ENCODE results near the gene FAN1. TPM values are rescaled to one million over a fixed set of nuclear protein-coding genes. Genes with fewer than 3 reads are reported as not detected.

The FAN1 gene
- total RNA-seq, 1 donor from 2014 or later: 35.3 TPM

DNA sequence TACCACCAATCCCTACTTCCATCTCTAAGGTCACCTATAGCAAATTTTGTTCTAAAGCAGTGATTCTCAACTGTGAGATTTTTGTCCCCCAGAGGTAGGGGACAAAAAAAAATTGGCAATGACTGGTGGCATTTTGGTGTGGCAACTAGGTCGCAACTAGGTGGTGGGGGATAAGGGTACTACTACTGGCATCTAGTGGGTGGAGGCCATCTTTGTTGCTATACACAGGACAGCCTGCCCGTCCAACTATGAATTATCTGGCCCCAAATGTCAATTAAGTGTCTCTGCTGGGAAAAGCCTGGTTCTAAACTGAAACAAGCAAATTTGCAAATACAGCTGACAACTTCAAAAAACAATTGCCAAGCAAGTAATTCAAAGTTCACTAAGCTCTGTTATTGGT lies 86.3 kb downstream of the FAN1 start:
- H3F3A ChIP-seq (ENCODE audit: low read depth): peaks cover 25% of the 10 kb centered on the region
- no peak overlapping the region for H3K9ac ChIP-seq

DNA sequence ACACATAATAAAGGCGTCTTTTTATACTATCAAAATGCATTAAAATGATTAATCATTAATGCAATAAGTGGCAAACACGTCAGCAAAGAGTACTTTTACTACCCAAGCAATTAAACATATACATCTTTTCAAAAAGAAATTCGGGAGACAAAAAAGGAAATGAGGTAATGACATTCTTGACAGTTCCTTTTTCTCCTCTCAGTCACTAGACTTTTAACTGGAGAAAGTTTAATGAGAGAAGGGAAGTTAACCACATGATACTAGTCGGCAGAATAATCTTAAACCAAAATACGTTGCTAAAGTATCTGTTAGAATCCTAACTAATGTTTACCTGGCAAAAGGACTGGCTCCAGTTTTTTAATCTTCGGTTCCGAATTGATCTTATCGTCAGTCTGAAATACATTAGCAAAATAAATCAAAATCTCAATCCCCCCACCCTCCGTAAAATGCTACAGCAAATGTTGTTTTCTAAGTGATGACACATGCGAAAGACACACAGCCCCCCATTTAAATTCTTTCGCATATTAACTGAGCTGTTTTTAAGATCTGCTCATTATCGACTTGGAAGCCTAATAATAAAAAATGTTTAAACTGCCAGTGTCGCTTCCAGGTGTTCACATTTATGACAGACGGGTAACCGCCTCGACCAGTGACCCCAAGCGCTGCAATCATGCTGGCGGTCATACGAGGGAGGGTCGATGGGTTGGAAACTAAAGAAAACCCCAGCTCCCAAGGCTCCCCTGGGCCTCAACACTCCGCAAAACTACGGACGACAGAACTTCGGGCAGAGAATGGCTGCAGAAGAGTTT lies 86.9 kb downstream of the FAN1 start:
- Mint-ChIP-seq H3K4me1 (peaks cover 13% of the 10 kb centered on the region), H3K9me3 (no peaks in the 10 kb centered on the region), H3K27ac (peak overlapping the region; percentile 90), H3K4me3 (peak overlapping the region; percentile 98), H3K27me3 (ENCODE audit: insufficient read depth, low read depth) (no peaks in the 10 kb centered on the region), H3K36me3 (peaks cover 3% of the 10 kb centered on the region)
- H3K27me3 ChIP-seq: peaks cover 4% of the 10 kb centered on the region
- TF ChIP-seq EZH2 (IDR thresholded peaks at IDR 0.05): no peak
- TF ChIP-seq EZH2phosphoT487 (IDR thresholded peaks at IDR 0.05): no peak
- TF ChIP-seq, protein P1, sequence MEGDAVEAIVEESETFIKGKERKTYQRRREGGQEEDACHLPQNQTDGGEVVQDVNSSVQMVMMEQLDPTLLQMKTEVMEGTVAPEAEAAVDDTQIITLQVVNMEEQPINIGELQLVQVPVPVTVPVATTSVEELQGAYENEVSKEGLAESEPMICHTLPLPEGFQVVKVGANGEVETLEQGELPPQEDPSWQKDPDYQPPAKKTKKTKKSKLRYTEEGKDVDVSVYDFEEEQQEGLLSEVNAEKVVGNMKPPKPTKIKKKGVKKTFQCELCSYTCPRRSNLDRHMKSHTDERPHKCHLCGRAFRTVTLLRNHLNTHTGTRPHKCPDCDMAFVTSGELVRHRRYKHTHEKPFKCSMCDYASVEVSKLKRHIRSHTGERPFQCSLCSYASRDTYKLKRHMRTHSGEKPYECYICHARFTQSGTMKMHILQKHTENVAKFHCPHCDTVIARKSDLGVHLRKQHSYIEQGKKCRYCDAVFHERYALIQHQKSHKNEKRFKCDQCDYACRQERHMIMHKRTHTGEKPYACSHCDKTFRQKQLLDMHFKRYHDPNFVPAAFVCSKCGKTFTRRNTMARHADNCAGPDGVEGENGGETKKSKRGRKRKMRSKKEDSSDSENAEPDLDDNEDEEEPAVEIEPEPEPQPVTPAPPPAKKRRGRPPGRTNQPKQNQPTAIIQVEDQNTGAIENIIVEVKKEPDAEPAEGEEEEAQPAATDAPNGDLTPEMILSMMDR (IDR thresholded peaks at IDR 0.05): no peak
- peak overlapping the region; percentile 65 for H3K27ac ChIP-seq
- no peaks in the 10 kb centered on the region for H3K36me3 ChIP-seq
- peak overlapping the region; percentile 79 for H3K4me2 ChIP-seq
- peaks cover 10% of the 10 kb centered on the region for H3K79me2 ChIP-seq (ENCODE audit: low read depth)
- no peaks in the 10 kb centered on the region for H4K20me1 ChIP-seq (ENCODE audit: low read depth)
- H3K4me1 ChIP-seq: peaks cover 10% of the 10 kb centered on the region
- H2AFZ ChIP-seq (replicated peaks): peak overlapping the region; percentile 90
- peak overlapping the region; percentile 67 for H3K9ac ChIP-seq
- H3K9me3 ChIP-seq (ENCODE audit: low read depth): no peaks in the 10 kb centered on the region
- peaks cover 25% of the 10 kb centered on the region for H3F3A ChIP-seq (ENCODE audit: low read depth)
- no peak for DNase-seq (ENCODE audit: low spot score)
- peak overlapping the region; percentile 97 for H3K4me3 ChIP-seq

More for the DNA sequence above, 86.3 kb downstream of the FAN1 start:
- H3K27ac Mint-ChIP-seq: no peak overlapping the region
- peaks cover 14% of the 10 kb centered on the region for H3K4me1 Mint-ChIP-seq
- peaks cover 10% of the 10 kb centered on the region for H3K4me1 ChIP-seq
- peak overlapping the region; percentile 98 for H3K4me3 Mint-ChIP-seq
- TF ChIP-seq, protein P1 (IDR thresholded peaks at IDR 0.05): no peak
- no peak for TF ChIP-seq EZH2phosphoT487 (IDR thresholded peaks at IDR 0.05)
- no peak for TF ChIP-seq EZH2 (IDR thresholded peaks at IDR 0.05)
- H3K4me2 ChIP-seq: peak overlapping the region; percentile 79
- no peaks in the 10 kb centered on the region for H3K9me3 ChIP-seq (ENCODE audit: low read depth)
- peaks cover 5% of the 10 kb centered on the region for H4K20me1 ChIP-seq (ENCODE audit: low read depth)
- no peaks in the 10 kb centered on the region for H3K27me3 Mint-ChIP-seq (ENCODE audit: insufficient read depth, low read depth)
- DNase-seq (ENCODE audit: low spot score): no peak
- H3K4me3 ChIP-seq: peak overlapping the region; percentile 97
- peaks cover 3% of the 10 kb centered on the region for H3K36me3 Mint-ChIP-seq
- H3K79me2 ChIP-seq (ENCODE audit: low read depth): peaks cover 10% of the 10 kb centered on the region
- no peak overlapping the region for H3K27ac ChIP-seq
- peaks cover 4% of the 10 kb centered on the region for H3K27me3 ChIP-seq
- no peak overlapping the region for H2AFZ ChIP-seq (replicated peaks)
- H3K36me3 ChIP-seq: no peaks in the 10 kb centered on the region
- no peaks in the 10 kb centered on the region for H3K9me3 Mint-ChIP-seq

DNA sequence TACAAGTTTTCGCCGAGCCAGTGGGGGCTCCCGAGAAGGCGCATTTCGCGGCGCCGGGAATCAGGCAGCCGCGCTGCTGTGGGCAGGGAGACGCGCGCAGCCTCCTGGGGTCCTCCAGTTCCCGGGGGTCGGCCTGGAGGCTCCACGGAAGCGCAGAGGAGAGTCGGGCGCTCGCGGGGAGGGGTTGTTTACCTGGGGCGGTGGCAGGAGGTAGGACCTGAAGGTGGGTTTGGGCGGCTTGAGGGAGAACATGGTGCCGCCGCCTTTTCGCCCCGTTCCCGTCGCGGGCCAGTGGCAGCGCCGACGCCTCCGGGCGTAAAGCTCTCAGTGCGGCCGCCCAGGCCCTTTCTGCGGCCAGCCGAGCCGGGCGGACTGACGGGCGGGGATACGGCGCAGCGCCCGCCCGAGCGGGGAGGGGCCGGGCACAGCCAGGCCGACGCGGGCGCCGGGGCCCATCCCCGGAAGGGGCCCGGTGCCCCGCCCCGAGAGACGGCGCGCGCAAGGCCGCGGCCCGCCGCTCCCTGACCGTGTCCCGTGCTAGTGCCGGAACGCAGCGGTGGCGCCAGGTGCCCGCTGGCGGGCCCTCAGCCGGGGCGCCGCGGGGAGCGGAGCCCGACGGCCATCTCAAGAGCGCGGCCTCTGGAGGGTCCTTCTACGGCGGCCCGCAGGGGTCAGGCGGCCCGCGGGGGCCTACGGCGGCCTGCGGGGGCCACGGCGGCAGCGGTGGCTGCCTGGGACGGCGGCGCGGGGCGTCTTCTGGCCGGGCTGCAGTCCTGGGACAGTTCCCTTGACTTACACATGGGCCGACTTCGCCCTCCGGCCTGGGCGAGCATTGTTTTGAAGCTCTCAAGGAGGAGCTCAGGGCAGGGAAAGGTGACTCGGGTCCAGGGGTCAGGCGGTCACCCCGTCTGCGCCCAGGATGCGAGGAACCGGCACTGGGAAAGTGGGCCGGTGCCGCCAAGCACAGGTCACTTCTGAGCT lies 87.8 kb downstream of the FAN1 start, which contains the start of gene MTMR10:
MTMR10 (minus strand) TSS at position 374 of the 981 bp plus-strand sequence; CDS start at position 252, 122 bp downstream.
- TF ChIP-seq, protein P1 (IDR thresholded peaks at IDR 0.05): peak; percentile 6
- no peak for TF ChIP-seq EZH2phosphoT487 (IDR thresholded peaks at IDR 0.05)
- Histone ChIP-seq H4K20me1 (ENCODE audit: low read depth) (no peaks in the 10 kb centered on the region), H3K9ac (peak within 1 kb of the TSS; percentile 67), H3K4me2 (peak within 1 kb of the TSS; percentile 79), H3F3A (ENCODE audit: low read depth) (peaks cover 25% of the 10 kb centered on the region), H3K4me1 (peaks cover 10% of the 10 kb centered on the region), H3K36me3 (no peaks in the 10 kb centered on the region), H3K4me3 (peak within 1 kb of the TSS; percentile 97), H2AFZ (replicated peaks) (peak within 1 kb of the TSS; percentile 90), H3K27ac (peak within 1 kb of the TSS; percentile 65), H3K9me3 (ENCODE audit: low read depth) (no peaks in the 10 kb centered on the region), H3K27me3 (peaks cover 4% of the 10 kb centered on the region), H3K79me2 (ENCODE audit: low read depth) (peaks cover 10% of the 10 kb centered on the region)
- peak; percentile 91 for DNase-seq (ENCODE audit: low spot score)
- H3K36me3 Mint-ChIP-seq: peaks cover 3% of the 10 kb centered on the region
- peak within 1 kb of the TSS; percentile 90 for H3K27ac Mint-ChIP-seq
- peaks cover 13% of the 10 kb centered on the region for H3K4me1 Mint-ChIP-seq
- no peaks in the 10 kb centered on the region for H3K9me3 Mint-ChIP-seq
- no peaks in the 10 kb centered on the region for H3K27me3 Mint-ChIP-seq (ENCODE audit: insufficient read depth, low read depth)
- peak within 1 kb of the TSS; percentile 98 for H3K4me3 Mint-ChIP-seq

All from neural progenitor cell (in vitro differentiated cells).